Spinal cord (tissue), 10 donors: ENCODE data around the gene NPDC1. TPM values are rescaled to one million over a fixed set of nuclear protein-coding genes. Genes with fewer than 3 reads are reported as not detected.

Experiments
- DNase-seq, 6 donors: peaks; one replicate each; pipeline versions ENCODE4 v3.0.0 to v3.0.0-alpha.2; 2013 to 2015; ENCODE audit warnings: low spot score in 6 of 6, low read depth in 4 of 6
- H3K27ac ChIP-seq: one replicate; pipeline ENCODE4 v1.5.1; 2013; ENCODE audit warnings: low read depth, low read length, control low read depth
- H3K27me3 ChIP-seq: one replicate; pipeline ENCODE4 v1.6.1; 2013; ENCODE audit warnings: low read length; ENCODE audit not compliant: control insufficient read depth, insufficient read depth
- H3K36me3 ChIP-seq: one replicate; pipeline ENCODE4 v1.6.1; 2013; ENCODE audit warnings: low read length; ENCODE audit not compliant: control insufficient read depth, insufficient read depth
- H3K4me1 ChIP-seq: one replicate; pipeline ENCODE4 v1.6.1; 2013; ENCODE audit warnings: low read length; ENCODE audit not compliant: control insufficient read depth, insufficient read depth
- H3K4me3 ChIP-seq: one replicate; pipeline ENCODE4 v1.5.1; 2013; ENCODE audit warnings: low read depth, low read length, control low read depth
- H3K9me3 ChIP-seq: one replicate; pipeline ENCODE4 v1.6.1; 2013; ENCODE audit warnings: low read length; ENCODE audit not compliant: control insufficient read depth, insufficient read depth
- WGBS: methylation state at CpG from one replicate; pipeline ENCODE4 v1.1.5; 2013; ENCODE audit warnings: missing lambda C conversion rate; ENCODE audit not compliant: insufficient coverage; 5-methylcytosine and 5-hydroxymethylcytosine counted together
- polyA plus RNA-seq, 2 donors: library from polyadenylated mRNA; unstranded; fragments of 120-200 nt; gene quantifications; one replicate each; pipeline ENCODE4 v1.2.1, GENCODE V29; 2013; ENCODE audit not compliant: insufficient read length in 2 of 2
- total RNA-seq, 2 donors: library from RNA; depleted of rRNA in 1 of 2; stranded (reverse); fragments of 120-200 nt in 1 of 2; fragments of >200 nt in 1 of 2; gene quantifications; one replicate each; pipeline versions ENCODE4 v1.2.3 to v1.2.4, GENCODE V29; 2013 to 2014
- donor health status: healthy.

Gene NPDC1
- total and polyA plus RNA-seq, 4 donors: 26.7 to 276 (median 164) TPM

- no peaks in the 10 kb centered on the region for H3K27me3 ChIP-seq
- no peaks in the 10 kb centered on the region for H3K9me3 ChIP-seq
- no peak for DNase-seq
- no peak overlapping the region for H3K4me3 ChIP-seq
- H3K4me1 ChIP-seq: no peaks in the 10 kb centered on the region
- peaks cover 98% of the 10 kb centered on the region for H3K36me3 ChIP-seq
- no peak overlapping the region for H3K27ac ChIP-seq
- 97% methylated on average over 35 of the region's 36 CpGs for WGBS
Measured at GRCh38 chr9:137014776-137015539, 31.0 kb downstream of the NPDC1 start.

GRCh38 chr9:137014166-137014565 is 31.8 kb downstream of the NPDC1 start:
- no peak for DNase-seq

GRCh38 chr9:137013571-137013940 is 32.4 kb downstream of the NPDC1 start:
- Histone ChIP-seq H3K4me3 (no peak overlapping the region), H3K9me3 (no peaks in the 10 kb centered on the region), H3K27me3 (no peaks in the 10 kb centered on the region), H3K4me1 (no peaks in the 10 kb centered on the region), H3K27ac (no peak overlapping the region), H3K36me3 (peaks cover 96% of the 10 kb centered on the region)
- WGBS: 94% methylated on average over 19 of the region's 20 CpGs
- DNase-seq: no peak

More at GRCh38 chr9:137014166-137014565, 31.8 kb downstream of the NPDC1 start:
- Histone ChIP-seq H3K27me3 (no peaks in the 10 kb centered on the region), H3K4me1 (no peaks in the 10 kb centered on the region), H3K36me3 (peaks cover 98% of the 10 kb centered on the region), H3K27ac (no peak overlapping the region), H3K4me3 (no peak overlapping the region), H3K9me3 (no peaks in the 10 kb centered on the region)
- 91% methylated on average over 23 of the region's 23 CpGs for WGBS

- Histone ChIP-seq H3K36me3 (peaks cover 98% of the 10 kb centered on the region), H3K4me1 (peaks cover 1% of the 10 kb centered on the region), H3K27me3 (no peaks in the 10 kb centered on the region), H3K4me3 (no peak overlapping the region), H3K27ac (no peak overlapping the region), H3K9me3 (no peaks in the 10 kb centered on the region)
- 80% methylated on average over 47 of the region's 67 CpGs for WGBS
- DNase-seq: no peak
Measured at GRCh38 chr9:137012694-137013570, 33.0 kb downstream of the NPDC1 start.

- DNase-seq: no peak
- H3K9me3 ChIP-seq: no peaks in the 10 kb centered on the region
- no peak overlapping the region for H3K4me3 ChIP-seq
- H3K36me3 ChIP-seq: peaks cover 98% of the 10 kb centered on the region
- no peaks in the 10 kb centered on the region for H3K27me3 ChIP-seq
- 96% methylated on average over 24 of the region's 39 CpGs for WGBS
- peaks cover 10% of the 10 kb centered on the region for H3K4me1 ChIP-seq
- H3K27ac ChIP-seq: no peak overlapping the region
Measured at GRCh38 chr9:137011907-137012675, 33.9 kb downstream of the NPDC1 start.

- H3K4me3 ChIP-seq: no peak overlapping the region
- peaks cover 98% of the 10 kb centered on the region for H3K36me3 ChIP-seq
- H3K9me3 ChIP-seq: no peaks in the 10 kb centered on the region
- no peak overlapping the region for H3K27ac ChIP-seq
- no peak for DNase-seq
- peaks cover 18% of the 10 kb centered on the region for H3K4me1 ChIP-seq
- no peaks in the 10 kb centered on the region for H3K27me3 ChIP-seq
- WGBS: 95% methylated on average over 24 of the region's 24 CpGs
Measured at GRCh38 chr9:137011156-137011555, 34.8 kb downstream of the NPDC1 start.

GRCh38 chr9:137009938-137010732 is 35.8 kb downstream of the NPDC1 start:
- Histone ChIP-seq H3K9me3 (no peaks in the 10 kb centered on the region), H3K4me1 (peaks cover 20% of the 10 kb centered on the region), H3K36me3 (peaks cover 91% of the 10 kb centered on the region), H3K4me3 (no peak overlapping the region), H3K27ac (no peak overlapping the region), H3K27me3 (no peaks in the 10 kb centered on the region)
- DNase-seq: no peak
- WGBS: 94% methylated on average over 42 of the region's 49 CpGs

- no peak for DNase-seq
- Histone ChIP-seq H3K36me3 (peaks cover 82% of the 10 kb centered on the region), H3K27ac (no peak overlapping the region), H3K4me1 (peaks cover 20% of the 10 kb centered on the region), H3K4me3 (no peak overlapping the region), H3K27me3 (no peaks in the 10 kb centered on the region), H3K9me3 (no peaks in the 10 kb centered on the region)
- 90% methylated on average over 13 of the region's 18 CpGs for WGBS
Measured at GRCh38 chr9:137009217-137009616, 36.8 kb downstream of the NPDC1 start.

GRCh38 chr9:137008312-137008711 is 37.7 kb downstream of the NPDC1 start:
- Histone ChIP-seq H3K9me3 (no peaks in the 10 kb centered on the region), H3K27me3 (no peaks in the 10 kb centered on the region), H3K27ac (no peak overlapping the region), H3K4me1 (peaks cover 20% of the 10 kb centered on the region), H3K4me3 (no peak overlapping the region), H3K36me3 (peaks cover 73% of the 10 kb centered on the region)
- no peak for DNase-seq
- 81% methylated on average over 21 of the region's 22 CpGs for WGBS
